GM12801 (cell line): ENCODE results near the gene UMODL1.

ENCODE experiments used
- CTCF ChIP-seq: IDR thresholded peaks from one replicate; pipeline ENCODE4 v1.5.1; 2011; ENCODE audit warnings: control low read depth; ENCODE audit not compliant: insufficient read length; ENCODE audit errors: extremely low read depth

UMODL1 gene

GRCh38 chr21:42129300-42130266 lies 58.5 kb downstream of the UMODL1 start:
- TF ChIP-seq CTCF: no peak

- TF ChIP-seq CTCF: no peak
Measured at GRCh38 chr21:42130441-42130840, 59.3 kb downstream of the UMODL1 start.

GRCh38 chr21:42132183-42132582 lies 61.1 kb downstream of the UMODL1 start:
- no peak for TF ChIP-seq CTCF

- TF ChIP-seq CTCF: no peak
Measured at GRCh38 chr21:42133131-42133530, 62.0 kb downstream of the UMODL1 start.

GRCh38 chr21:42135386-42136052 lies 64.4 kb downstream of the UMODL1 start:
- no peak for TF ChIP-seq CTCF

GRCh38 chr21:42137191-42137904 lies 66.2 kb downstream of the UMODL1 start:
- TF ChIP-seq CTCF: no peak
